Myocyte (in vitro differentiated cells): ENCODE results near the gene GJB1. TPM values are rescaled to one million over a fixed set of nuclear protein-coding genes. Genes with fewer than 3 reads are reported as not detected.
"Not testable (repeated sequence)": the region's sequence is repeated elsewhere in the genome, so short reads cannot be mapped to it uniquely, and the experiment has no call there.

Experiments used
- DNase-seq: peaks from one replicate; pipeline ENCODE4 v3.0.0-alpha.2; 2012; ENCODE audit warnings: low read depth
- polyA plus RNA-seq: library from polyadenylated mRNA; unstranded; fragments of >200 nt; gene quantifications from one replicate; pipeline ENCODE4 v1.2.1, GENCODE V29; 2012; ENCODE audit warnings: missing spikeins
- total RNA-seq: library from RNA; depleted of rRNA; stranded (reverse); fragments of >200 nt; gene quantifications from 2 replicates; pipeline ENCODE4 v1.2.3, GENCODE V29; 2014

Gene GJB1
- total RNA-seq = not detected in 2 replicates
- polyA plus RNA-seq = not detected

- no peak for DNase-seq
Measured at GRCh38 chrX:71222929-71223328, at the start of gene GJB1. GJB1 (plus strand) TSS chrX:71223224; CDS start chrX:71223708, 484 bp downstream.

GRCh38 chrX:71173440-71173839 is 49.6 kb upstream of the GJB1 start:
- no peak for DNase-seq

GRCh38 chrX:71174795-71175194 is 48.2 kb upstream of the GJB1 start:
- no peak for DNase-seq

- DNase-seq = no peak
Measured at GRCh38 chrX:71175531-71175930, 47.5 kb upstream of the GJB1 start.

- no peak for DNase-seq
Measured at GRCh38 chrX:71177327-71177726, 45.7 kb upstream of the GJB1 start.

- DNase-seq = peak; percentile 68
Measured at GRCh38 chrX:71178908-71179307, 44.1 kb upstream of the GJB1 start.

- not testable (repeated sequence) for DNase-seq
Measured at GRCh38 chrX:71180579-71181265, 42.3 kb upstream of the GJB1 start.

- DNase-seq = no peak
Measured at GRCh38 chrX:71181558-71181909, 41.5 kb upstream of the GJB1 start.

- peak; percentile 96 for DNase-seq
Measured at GRCh38 chrX:71181910-71182799, 40.9 kb upstream of the GJB1 start.

- no peak for DNase-seq
Measured at GRCh38 chrX:71182871-71183270, 40.2 kb upstream of the GJB1 start.

GRCh38 chrX:71183341-71183740 is 39.7 kb upstream of the GJB1 start:
- no peak for DNase-seq

- DNase-seq = no peak
Measured at GRCh38 chrX:71184092-71184491, 38.9 kb upstream of the GJB1 start.

- DNase-seq = no peak
Measured at GRCh38 chrX:71184803-71185495, 38.1 kb upstream of the GJB1 start.

GRCh38 chrX:71191248-71191647 is 31.8 kb upstream of the GJB1 start:
- no peak for DNase-seq

GRCh38 chrX:71195964-71196649 is 26.9 kb upstream of the GJB1 start:
- no peak for DNase-seq

GRCh38 chrX:71198066-71198465 is 25.0 kb upstream of the GJB1 start:
- no peak for DNase-seq

- no peak for DNase-seq
Measured at GRCh38 chrX:71199252-71200008, 23.6 kb upstream of the GJB1 start.

GRCh38 chrX:71210816-71211215 is 12.2 kb upstream of the GJB1 start:
- DNase-seq = no peak

GRCh38 chrX:71212536-71212935 is 10.5 kb upstream of the GJB1 start:
- DNase-seq = no peak

- no peak for DNase-seq
Measured at GRCh38 chrX:71214152-71214551, 8.9 kb upstream of the GJB1 start.
